ENCODE measurements around the gene ARHGAP4.
A peak's percentile ranks its signal among the peaks of the same experiment; 100 is the strongest.

ARHGAP4 gene

DNA sequence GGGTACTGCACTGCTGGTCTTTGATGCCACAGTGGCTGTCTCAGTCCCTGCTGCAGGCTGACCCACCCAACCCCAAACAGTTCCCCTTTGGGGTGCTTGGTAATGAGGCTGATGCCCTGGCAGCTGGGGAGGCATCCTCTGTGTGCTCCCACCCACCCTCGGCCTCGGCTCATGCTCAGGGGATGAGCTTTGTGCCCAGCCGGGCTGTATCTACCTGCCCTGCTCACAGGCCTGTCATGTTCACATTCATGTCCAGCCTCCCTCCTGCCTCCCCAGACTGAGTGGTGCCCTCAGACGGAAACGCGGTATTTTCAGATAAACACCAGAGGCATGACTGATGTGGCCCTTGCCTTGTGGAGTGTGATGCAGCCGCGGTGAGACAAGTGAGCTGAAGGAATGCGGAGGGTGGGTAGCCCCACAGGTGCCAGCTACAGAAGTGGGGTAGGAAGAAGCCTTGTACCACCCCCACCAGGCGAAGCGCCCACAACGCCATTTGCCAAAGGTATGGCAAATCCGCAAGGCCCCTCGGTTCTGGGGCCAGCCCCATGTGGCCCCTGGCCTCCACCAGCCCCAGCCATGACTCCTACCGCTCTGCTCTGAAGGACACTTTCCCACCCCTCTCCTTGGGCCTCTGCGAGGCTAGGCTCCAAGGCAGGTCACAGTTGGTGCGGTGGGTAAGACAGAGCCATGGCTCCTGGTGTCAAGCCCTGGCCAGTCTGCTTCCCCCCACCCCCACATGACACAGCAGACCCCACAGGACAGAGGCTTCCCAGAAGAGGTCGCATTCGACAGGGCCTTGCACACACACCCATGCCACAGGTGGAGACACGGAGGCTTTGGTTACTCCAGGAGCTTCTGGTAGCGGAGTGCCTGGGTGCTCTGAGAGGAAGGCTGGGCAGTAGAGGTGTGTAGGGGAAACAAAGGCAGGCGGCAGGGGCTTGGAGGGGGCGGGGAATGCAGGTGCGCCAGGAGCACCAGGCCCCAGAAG, 20.2 kb upstream of the ARHGAP4 start:
- Mint-ChIP-seq H3K9me3 (no peaks in the 10 kb centered on the region), H3K27me3 (no peaks in the 10 kb centered on the region), H3K27ac (no peak overlapping the region), H3K36me3 (ENCODE audit: insufficient read depth) (peaks cover 28% of the 10 kb centered on the region), H3K4me1 (ENCODE audit: low read depth in 2 of 2) (peaks cover 4 to 8% of the 10 kb centered on the region in 2 donors), H3K4me3 (no peak overlapping the region)
- ATAC-seq (replicated peaks) (no peak), DNase-seq (no peak)

DNA sequence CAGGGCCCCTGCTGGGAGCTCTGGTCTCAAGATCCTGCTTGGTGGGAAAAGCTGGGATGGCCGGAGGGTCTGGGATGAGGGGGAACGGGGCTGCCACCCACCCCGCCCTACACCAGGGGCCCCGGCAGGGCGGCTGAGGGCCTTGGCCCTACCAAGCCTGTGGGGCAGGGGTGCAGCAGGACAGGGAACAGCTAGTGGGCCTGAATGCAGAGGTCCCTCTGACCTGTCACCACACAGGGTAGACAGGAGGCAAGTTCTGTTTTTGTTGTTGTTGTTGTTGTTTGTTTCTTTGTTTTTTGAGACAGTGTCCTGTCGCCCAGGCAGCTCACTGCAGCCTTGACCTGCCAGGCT, 18.7 kb upstream of the ARHGAP4 start:
- Mint-ChIP-seq H3K27me3 (no peaks in the 10 kb centered on the region), H3K27ac (peak overlapping the region in 1 of 2 donors; percentile 71), H3K9me3 (no peaks in the 10 kb centered on the region), H3K36me3 (ENCODE audit: insufficient read depth) (peaks cover 16% of the 10 kb centered on the region), H3K4me3 (peak overlapping the region; percentile 61 to 65), H3K4me1 (ENCODE audit: low read depth in 2 of 2) (peaks cover 4 to 10% of the 10 kb centered on the region in 2 donors)
- ATAC-seq (replicated peaks) (no peak), DNase-seq (no peak)

DNA sequence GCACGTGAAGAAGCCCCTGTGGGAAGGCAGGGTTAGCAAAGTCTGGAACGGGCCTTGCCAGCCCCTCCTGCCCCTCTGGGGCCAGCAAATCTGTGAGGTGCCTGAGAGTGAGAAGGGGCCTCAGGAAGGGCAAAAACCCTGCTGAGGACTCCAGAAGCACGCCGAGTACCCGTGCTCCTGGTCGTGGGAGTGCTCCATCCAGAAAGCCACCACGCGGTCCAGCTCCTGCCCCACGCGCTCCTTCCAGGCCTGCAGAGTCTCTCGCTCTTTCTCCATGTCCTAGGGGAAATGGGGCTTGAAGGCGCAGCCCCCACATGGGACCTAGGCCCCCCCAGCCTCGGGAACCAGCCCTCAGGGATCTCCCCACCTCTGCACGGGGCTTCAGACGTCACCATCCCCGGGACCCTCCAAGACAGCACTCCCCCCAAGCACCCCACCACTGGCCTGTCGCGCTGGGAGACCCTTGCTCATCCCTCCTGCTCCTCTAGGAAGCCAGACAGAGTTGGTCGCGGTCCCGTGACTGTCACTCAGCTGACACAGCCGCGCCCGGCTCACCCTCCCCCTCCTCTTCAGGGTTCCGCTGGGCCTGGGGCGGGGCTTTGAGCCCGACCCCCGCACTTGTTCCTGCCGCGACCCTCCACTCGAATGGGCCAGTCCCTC, 18.2 kb upstream of the ARHGAP4 start, which contains the start of gene RENBP:
Gene RENBP (minus strand): TSS at position 504 of the 660 bp plus-strand sequence. CDS start 33 bp downstream, at position 471.
- Mint-ChIP-seq H3K4me1 (ENCODE audit: low read depth in 2 of 2) (peaks cover 4 to 10% of the 10 kb centered on the region in 2 donors), H3K36me3 (ENCODE audit: insufficient read depth) (peaks cover 12% of the 10 kb centered on the region), H3K27me3 (no peaks in the 10 kb centered on the region), H3K27ac (peak within 1 kb of the TSS in 1 of 2 donors; percentile 71), H3K9me3 (no peaks in the 10 kb centered on the region), H3K4me3 (peak within 1 kb of the TSS; percentile 61 to 65)
- ATAC-seq (replicated peaks) = peak; percentile 31
- DNase-seq = no peak

DNA sequence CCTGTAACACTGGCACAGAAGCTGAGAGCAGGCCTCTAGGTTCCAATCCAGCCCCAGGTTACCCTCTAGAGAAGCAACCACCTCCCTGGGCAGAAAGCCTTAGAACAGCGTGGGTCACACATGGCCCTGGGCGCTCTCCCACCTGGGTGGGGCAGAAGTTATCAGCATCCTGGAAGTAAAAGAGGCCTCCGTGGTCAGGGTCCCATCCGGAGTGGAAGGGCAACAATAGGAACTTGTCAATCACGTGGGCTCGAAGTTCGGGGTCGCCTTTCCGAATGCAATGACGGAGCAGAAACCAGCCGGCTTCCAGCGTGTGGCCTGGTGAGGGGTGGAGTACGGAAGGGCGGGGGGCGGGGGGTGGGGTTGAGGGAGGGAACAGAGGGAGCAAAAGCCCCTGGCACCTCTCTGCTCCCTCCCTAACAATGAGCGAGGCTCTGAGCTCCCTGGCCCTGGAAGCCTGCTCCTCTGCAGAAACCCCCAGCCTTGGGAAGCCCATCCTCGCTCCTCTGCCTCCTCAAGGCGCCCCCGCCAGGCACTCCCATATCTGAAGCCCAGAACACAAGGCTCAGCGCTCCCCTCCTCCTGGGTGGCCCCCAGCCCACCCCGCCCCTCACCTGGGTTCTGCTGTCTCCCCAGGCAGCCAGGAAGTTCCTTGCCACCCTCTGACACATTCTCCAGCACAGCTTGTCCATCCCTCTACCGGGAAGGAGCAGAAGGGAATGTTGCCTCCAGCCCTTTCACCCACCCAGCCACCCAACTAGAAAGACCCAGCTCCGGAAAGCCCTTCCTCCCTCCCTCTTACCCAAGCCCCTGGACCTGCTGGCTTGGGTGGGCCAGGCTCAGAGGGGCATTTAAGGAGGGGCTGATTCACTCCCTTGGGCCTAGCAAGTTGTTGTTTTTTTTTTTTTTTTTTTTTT, 15.5 kb upstream of the ARHGAP4 start:
- DNase-seq (no peak), ATAC-seq (replicated peaks) (no peak)
- Mint-ChIP-seq H3K4me1 (ENCODE audit: low read depth in 2 of 2) (peaks cover 2 to 5% of the 10 kb centered on the region in 2 donors), H3K27me3 (no peaks in the 10 kb centered on the region), H3K9me3 (no peaks in the 10 kb centered on the region), H3K4me3 (peak overlapping the region in 1 of 2 donors; percentile 32), H3K36me3 (ENCODE audit: insufficient read depth) (peaks cover 3% of the 10 kb centered on the region), H3K27ac (no peak overlapping the region)

DNA sequence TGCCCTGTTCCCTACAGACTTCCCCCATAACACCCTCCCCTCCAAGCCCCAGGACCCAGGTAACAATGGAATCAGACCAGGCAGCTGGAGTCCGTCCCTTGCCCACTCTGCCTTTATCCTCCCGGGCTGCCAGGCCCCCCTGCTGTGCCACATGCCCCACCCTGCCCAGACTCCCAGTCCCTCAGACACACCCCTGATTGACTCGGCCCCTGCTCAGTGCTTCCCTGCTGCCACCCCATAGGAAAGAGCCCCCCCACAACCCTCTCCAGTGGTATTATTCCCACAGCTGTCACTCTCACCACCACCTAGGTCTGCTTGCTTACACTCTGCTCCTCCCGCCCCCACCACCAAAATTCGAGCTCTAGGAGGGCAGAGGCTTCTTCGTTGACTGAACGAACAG, 13.5 kb upstream of the ARHGAP4 start:
- Mint-ChIP-seq H3K4me1 (ENCODE audit: low read depth in 2 of 2) (peaks cover 4 to 7% of the 10 kb centered on the region in 2 donors), H3K9me3 (no peaks in the 10 kb centered on the region), H3K27me3 (no peaks in the 10 kb centered on the region), H3K36me3 (ENCODE audit: insufficient read depth) (no peaks in the 10 kb centered on the region), H3K27ac (no peak overlapping the region), H3K4me3 (no peak overlapping the region)
- no peak for DNase-seq
- ATAC-seq (replicated peaks) = no peak

DNA sequence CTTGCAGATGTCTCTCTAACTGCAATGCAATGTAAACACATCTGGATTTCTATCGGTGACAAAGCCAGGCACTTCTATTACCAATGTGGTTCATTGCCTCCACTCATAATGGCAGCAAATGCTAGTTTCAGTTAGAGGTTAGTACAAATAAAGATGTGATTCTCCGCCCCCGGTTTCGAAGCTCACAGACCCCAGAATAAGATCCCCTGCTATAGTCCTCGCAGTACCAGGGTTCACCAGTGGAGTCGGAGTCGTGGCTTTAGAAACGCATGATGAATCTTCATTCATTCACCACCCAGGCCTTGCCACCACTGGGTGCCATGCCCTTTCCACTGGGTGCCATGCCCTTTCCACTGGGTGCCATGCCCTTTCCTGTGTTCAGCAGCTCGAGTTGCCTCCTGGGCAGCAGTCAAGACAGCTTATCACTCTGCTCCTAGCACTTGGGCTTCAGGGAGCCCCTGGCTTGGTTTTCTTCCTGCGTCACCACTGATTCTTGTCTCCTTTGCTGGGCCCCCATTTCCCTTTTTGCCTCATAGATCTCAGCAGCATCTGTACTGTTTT, 12.2 kb upstream of the ARHGAP4 start:
- Mint-ChIP-seq H3K4me3 (no peak overlapping the region), H3K27me3 (no peaks in the 10 kb centered on the region), H3K9me3 (no peaks in the 10 kb centered on the region), H3K36me3 (ENCODE audit: insufficient read depth) (no peaks in the 10 kb centered on the region), H3K27ac (no peak overlapping the region), H3K4me1 (ENCODE audit: low read depth in 2 of 2) (peaks cover 10% of the 10 kb centered on the region in 2 donors)
- no peak for ATAC-seq (replicated peaks)
- no peak for DNase-seq

DNA sequence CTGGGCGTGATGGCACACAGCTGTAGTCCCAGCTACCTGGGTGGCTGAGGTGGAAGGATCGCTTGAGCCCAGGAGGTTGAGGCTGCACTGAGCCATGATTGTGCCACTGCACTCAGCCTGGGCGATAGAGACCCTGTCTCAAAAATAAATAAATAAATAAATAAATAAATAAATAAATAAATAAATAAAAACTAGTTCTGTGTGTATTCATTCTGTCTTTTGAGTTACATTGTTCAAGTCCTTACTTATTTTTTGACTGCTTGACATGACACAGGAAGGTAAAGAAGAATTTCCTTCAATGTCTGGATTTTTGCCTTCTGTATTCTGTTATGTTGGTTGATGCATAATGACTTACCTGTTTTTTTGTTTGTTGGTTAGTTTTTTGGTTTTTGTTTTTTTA, 11.0 kb upstream of the ARHGAP4 start:
- no peak overlapping the region for H3K4me3 Mint-ChIP-seq
- no peak overlapping the region for H3K27ac Mint-ChIP-seq
- ATAC-seq (replicated peaks) = no peak
- H3K4me1 Mint-ChIP-seq (ENCODE audit: low read depth in 2 of 2) = peaks cover 10% of the 10 kb centered on the region in 2 donors
- no peaks in the 10 kb centered on the region for H3K27me3 Mint-ChIP-seq
- no peaks in the 10 kb centered on the region for H3K9me3 Mint-ChIP-seq
- H3K36me3 Mint-ChIP-seq (ENCODE audit: insufficient read depth) = peaks cover 3% of the 10 kb centered on the region
- DNase-seq = no peak

DNA sequence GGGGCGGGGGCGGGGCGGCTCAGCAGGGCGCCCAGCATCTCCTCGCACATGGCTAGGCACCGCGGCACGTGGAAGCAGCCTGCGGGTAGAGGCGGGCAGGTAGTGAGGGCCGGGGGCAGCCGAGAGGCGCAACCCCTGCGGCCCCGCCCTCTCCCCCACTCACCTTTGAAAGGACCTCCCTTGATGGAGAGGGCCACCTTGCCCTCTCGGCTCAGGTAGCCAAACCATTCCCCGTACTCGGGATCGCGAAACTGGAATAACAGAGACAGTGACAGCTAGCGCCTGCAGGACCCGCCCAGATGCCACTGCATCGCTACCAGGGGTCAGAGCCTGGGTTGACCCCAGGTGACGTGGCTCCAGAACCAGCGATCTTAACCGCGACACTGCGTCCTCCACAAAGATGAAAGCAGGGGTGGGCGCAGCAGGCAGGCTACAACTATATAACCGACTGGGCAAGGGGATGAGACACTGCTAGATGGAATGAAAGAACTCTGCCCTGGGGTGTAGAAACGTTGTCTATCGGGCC, 9.3 kb upstream of the ARHGAP4 start:
- Mint-ChIP-seq H3K4me3 (peak overlapping the region; percentile 66 to 69), H3K9me3 (no peaks in the 10 kb centered on the region), H3K27me3 (no peaks in the 10 kb centered on the region), H3K27ac (peak overlapping the region in 1 of 2 donors; percentile 38), H3K36me3 (ENCODE audit: insufficient read depth) (peaks cover 7% of the 10 kb centered on the region), H3K4me1 (ENCODE audit: low read depth in 2 of 2) (peaks cover 10 to 11% of the 10 kb centered on the region in 2 donors)
- ATAC-seq (replicated peaks) = peak; percentile 6
- DNase-seq = no peak

DNA sequence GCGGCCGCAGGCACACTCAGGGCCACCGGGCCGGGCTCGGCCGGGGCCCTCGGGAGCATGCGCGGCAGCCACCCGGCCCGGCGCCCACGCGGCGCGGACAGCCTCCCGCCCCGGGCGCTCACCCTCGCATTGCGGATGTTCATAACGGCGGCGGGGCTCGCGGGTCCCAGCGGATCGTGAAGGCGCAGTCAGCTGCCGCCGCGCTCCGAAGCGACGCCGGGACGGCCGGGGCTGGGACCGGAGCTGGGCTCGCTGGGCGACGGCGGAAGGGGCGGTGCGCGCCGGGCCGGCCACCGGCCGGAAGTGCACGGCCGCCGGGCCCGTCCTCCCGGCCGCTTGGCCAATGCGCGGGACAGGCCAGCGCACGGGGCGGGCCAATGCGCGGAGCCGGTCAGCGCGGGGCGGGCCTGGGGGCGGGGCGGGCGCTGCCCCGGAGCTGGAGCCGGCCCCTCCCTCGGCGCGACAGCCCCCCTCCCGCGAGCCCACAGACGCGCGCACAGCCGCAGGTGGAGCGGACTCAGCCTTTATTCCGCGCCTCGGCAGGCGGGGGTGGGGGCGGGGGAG, 8.8 kb upstream of the ARHGAP4 start, which contains the start of gene NAA10:
Gene NAA10 (minus strand): TSS at position 276 of the 564 bp plus-strand sequence. CDS start 133 bp downstream, at position 143.
- peak in 2 of 3 experiments; percentile 22 to 31 for DNase-seq
- Mint-ChIP-seq H3K9me3 (no peaks in the 10 kb centered on the region), H3K36me3 (ENCODE audit: insufficient read depth) (peaks cover 12% of the 10 kb centered on the region), H3K4me3 (peak within 1 kb of the TSS; percentile 82 to 83), H3K4me1 (ENCODE audit: low read depth in 2 of 2) (peaks cover 10 to 11% of the 10 kb centered on the region in 2 donors), H3K27me3 (no peaks in the 10 kb centered on the region), H3K27ac (peak within 1 kb of the TSS; percentile 41 to 65)
- peak; percentile 78 for ATAC-seq (replicated peaks)

DNA sequence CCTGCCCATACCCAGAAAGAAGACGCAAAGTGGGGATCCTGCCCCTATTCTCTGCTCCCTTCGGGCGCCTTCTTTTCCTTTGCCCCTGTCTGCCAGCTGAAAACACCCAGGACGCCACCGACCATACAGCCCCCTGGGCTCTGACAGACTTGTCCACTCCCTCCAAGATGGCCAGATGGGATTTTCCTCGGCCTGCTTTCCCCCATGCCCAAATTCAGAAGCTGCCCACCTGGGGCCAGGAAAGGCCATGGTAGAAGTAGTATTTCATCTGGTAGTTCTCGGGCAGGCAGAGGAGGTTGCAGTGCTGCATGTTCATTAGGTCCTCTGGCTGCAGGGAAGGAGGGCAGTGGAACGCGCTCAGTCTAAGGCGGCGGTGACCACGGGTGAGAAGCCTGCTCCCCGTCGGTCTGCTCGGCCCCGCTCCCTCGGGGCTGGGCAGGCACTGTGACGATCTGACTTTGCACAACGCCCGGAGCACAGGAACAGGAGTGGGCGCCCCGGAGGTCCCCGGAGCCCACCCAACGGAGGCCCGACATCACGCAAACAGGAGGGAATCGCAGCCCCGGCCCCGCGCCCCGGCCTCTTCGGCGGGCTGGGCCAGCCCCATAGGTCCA, 8.2 kb upstream of the ARHGAP4 start:
- Mint-ChIP-seq H3K9me3 (no peaks in the 10 kb centered on the region), H3K36me3 (ENCODE audit: insufficient read depth) (peaks cover 12% of the 10 kb centered on the region), H3K27me3 (no peaks in the 10 kb centered on the region), H3K4me1 (ENCODE audit: low read depth in 2 of 2) (peaks cover 10 to 13% of the 10 kb centered on the region in 2 donors), H3K4me3 (peak overlapping the region; percentile 82 to 83), H3K27ac (peak overlapping the region; percentile 41 to 65)
- ATAC-seq (replicated peaks) (peak; percentile 26), DNase-seq (no peak)

DNA sequence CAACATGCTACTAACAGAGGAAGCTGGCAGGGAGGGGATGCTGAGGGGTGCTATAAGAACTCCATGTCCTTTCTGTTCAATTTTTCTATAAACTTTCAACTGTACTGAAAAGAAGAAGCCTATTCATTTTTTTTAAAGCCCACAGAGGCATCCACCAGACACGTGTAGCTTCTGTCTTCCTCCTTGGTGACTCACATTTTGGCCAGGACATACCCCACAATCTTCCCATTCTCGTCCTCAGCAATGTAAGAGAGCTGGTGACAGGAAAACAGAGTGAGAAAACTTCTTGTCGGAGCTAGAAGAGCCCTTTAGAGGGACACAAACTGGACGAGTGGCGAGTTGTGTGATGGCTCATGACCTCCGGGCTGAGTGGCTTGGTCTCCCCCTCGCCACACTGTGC, 7.7 kb upstream of the ARHGAP4 start:
- H3K9me3 Mint-ChIP-seq = no peaks in the 10 kb centered on the region
- peaks cover 12% of the 10 kb centered on the region for H3K36me3 Mint-ChIP-seq (ENCODE audit: insufficient read depth)
- H3K4me3 Mint-ChIP-seq = peak overlapping the region; percentile 82 to 83
- DNase-seq (no peak), ATAC-seq (replicated peaks) (no peak)
- H3K4me1 Mint-ChIP-seq (ENCODE audit: low read depth in 2 of 2) = peaks cover 10 to 13% of the 10 kb centered on the region in 2 donors
- H3K27ac Mint-ChIP-seq = peak overlapping the region; percentile 41 to 65
- no peaks in the 10 kb centered on the region for H3K27me3 Mint-ChIP-seq
